Measurements from ENCODE around the gene AP1S3.

AP1S3 gene

GRCh38 chr2:223744580-223744979, 92.8 kb downstream of the AP1S3 start:
- no peak overlapping the region for H4K91ac ChIP-seq (ENCODE audit: low read length)
- peak; percentile 56 for DNase-seq
- no peak overlapping the region for H2BK120ac ChIP-seq (ENCODE audit: low read depth, low read length)
- no peak overlapping the region for H2AK5ac ChIP-seq (ENCODE audit: low read length, severe bottlenecking)
- no peak overlapping the region for H3K4ac ChIP-seq (ENCODE audit: low read depth in 1 of 2, low read length in 2 of 2)
- H3K4me2 ChIP-seq (ENCODE audit: low read length, poor library complexity, severe bottlenecking): no peak overlapping the region
- H4K8ac ChIP-seq (ENCODE audit: low read length): no peak overlapping the region
- no peaks in the 10 kb centered on the region for H3K36me3 ChIP-seq (ENCODE audit: control insufficient read depth in 1 of 2, insufficient read depth in 2 of 2, low read depth in 1 of 2, low read length in 2 of 2)
- H3K23ac ChIP-seq (ENCODE audit: low read length in 2 of 2): no peak overlapping the region
- H3K4me1 ChIP-seq (ENCODE audit: control insufficient read depth, insufficient read depth, low read depth, low read length): peaks cover 5% of the 10 kb centered on the region
- H3K18ac ChIP-seq (ENCODE audit: low read depth in 1 of 2, low read length in 2 of 2): peak overlapping the region in 1 of 2 experiments; percentile 42
- 64% methylated on average over 3 of the region's 3 CpGs for WGBS
- H2BK5ac ChIP-seq (ENCODE audit: low read depth, low read length, poor library complexity, severe bottlenecking): no peak overlapping the region
- no peaks in the 10 kb centered on the region for H3K79me1 ChIP-seq (replicated peaks; ENCODE audit: low read length, poor library complexity, severe bottlenecking)
- no peak overlapping the region for H2BK15ac ChIP-seq (ENCODE audit: low read depth, poor library complexity, severe bottlenecking)
- no peak overlapping the region for H3K4me3 ChIP-seq (ENCODE audit: insufficient read depth in 1 of 2, low read depth in 1 of 2, low read length in 2 of 2)
- H3K9ac ChIP-seq (ENCODE audit: low read length): no peak overlapping the region
- no peak overlapping the region for H2BK12ac ChIP-seq (ENCODE audit: low read length in 2 of 2)
- H3K9me3 ChIP-seq (ENCODE audit: control insufficient read depth, low read length): no peaks in the 10 kb centered on the region
- H3K27me3 ChIP-seq (ENCODE audit: control insufficient read depth in 1 of 2, insufficient read depth in 1 of 2, low read length in 2 of 2): no peaks in the 10 kb centered on the region
- no peak overlapping the region for H2AFZ ChIP-seq (ENCODE audit: low read depth, low read length)
- H3K14ac ChIP-seq (ENCODE audit: low read length in 2 of 2): peak overlapping the region in 1 of 2 experiments; percentile 32
- H3K27ac ChIP-seq (ENCODE audit: low read length, poor library complexity, severe bottlenecking): peak overlapping the region; percentile 23

- H2AFZ ChIP-seq (ENCODE audit: low read depth, low read length): no peak overlapping the region
- no peaks in the 10 kb centered on the region for H3K79me1 ChIP-seq (replicated peaks; ENCODE audit: low read length, poor library complexity, severe bottlenecking)
- no peak for DNase-seq
- H2BK12ac ChIP-seq (ENCODE audit: low read length in 2 of 2): no peak overlapping the region
- no peak overlapping the region for H3K14ac ChIP-seq (ENCODE audit: low read length in 2 of 2)
- H3K9me3 ChIP-seq (ENCODE audit: control insufficient read depth, low read length): no peaks in the 10 kb centered on the region
- no peak overlapping the region for H2BK120ac ChIP-seq (ENCODE audit: low read depth, low read length)
- no peak overlapping the region for H3K23ac ChIP-seq (ENCODE audit: low read length in 2 of 2)
- H3K27me3 ChIP-seq (ENCODE audit: control insufficient read depth in 1 of 2, insufficient read depth in 1 of 2, low read length in 2 of 2): no peaks in the 10 kb centered on the region
- no peak overlapping the region for H3K9ac ChIP-seq (ENCODE audit: low read length)
- no peak overlapping the region for H2BK5ac ChIP-seq (ENCODE audit: low read depth, low read length, poor library complexity, severe bottlenecking)
- H3K18ac ChIP-seq (ENCODE audit: low read depth in 1 of 2, low read length in 2 of 2): no peak overlapping the region
- no peak overlapping the region for H4K8ac ChIP-seq (ENCODE audit: low read length)
- H3K27ac ChIP-seq (ENCODE audit: low read length, poor library complexity, severe bottlenecking): no peak overlapping the region
- WGBS: 78% methylated on average over 5 of the region's 5 CpGs
- no peak overlapping the region for H3K4me2 ChIP-seq (ENCODE audit: low read length, poor library complexity, severe bottlenecking)
- H3K36me3 ChIP-seq (ENCODE audit: control insufficient read depth in 1 of 2, insufficient read depth in 2 of 2, low read depth in 1 of 2, low read length in 2 of 2): no peaks in the 10 kb centered on the region
- H2AK5ac ChIP-seq (ENCODE audit: low read length, severe bottlenecking): no peak overlapping the region
- H3K4me1 ChIP-seq (ENCODE audit: control insufficient read depth, insufficient read depth, low read depth, low read length): peaks cover 11% of the 10 kb centered on the region
- no peak overlapping the region for H3K4ac ChIP-seq (ENCODE audit: low read depth in 1 of 2, low read length in 2 of 2)
- no peak overlapping the region for H3K4me3 ChIP-seq (ENCODE audit: insufficient read depth in 1 of 2, low read depth in 1 of 2, low read length in 2 of 2)
- no peak overlapping the region for H2BK15ac ChIP-seq (ENCODE audit: low read depth, poor library complexity, severe bottlenecking)
- H4K91ac ChIP-seq (ENCODE audit: low read length): no peak overlapping the region
Measured at GRCh38 chr2:223740679-223741078, 96.7 kb downstream of the AP1S3 start.

- no peaks in the 10 kb centered on the region for H3K27me3 ChIP-seq (ENCODE audit: control insufficient read depth in 1 of 2, insufficient read depth in 1 of 2, low read length in 2 of 2)
- peak overlapping the region; percentile 15 to 42 for H2BK12ac ChIP-seq (ENCODE audit: low read length in 2 of 2)
- no peak overlapping the region for H2BK120ac ChIP-seq (ENCODE audit: low read depth, low read length)
- no peak overlapping the region for H3K23ac ChIP-seq (ENCODE audit: low read length in 2 of 2)
- no peak overlapping the region for H3K9ac ChIP-seq (ENCODE audit: low read length)
- H3K9me3 ChIP-seq (ENCODE audit: control insufficient read depth, low read length): no peaks in the 10 kb centered on the region
- peaks cover 8% of the 10 kb centered on the region for H3K4me1 ChIP-seq (ENCODE audit: control insufficient read depth, insufficient read depth, low read depth, low read length)
- H3K18ac ChIP-seq (ENCODE audit: low read depth in 1 of 2, low read length in 2 of 2): peak overlapping the region; percentile 35 to 75
- H3K36me3 ChIP-seq (ENCODE audit: control insufficient read depth in 1 of 2, insufficient read depth in 2 of 2, low read depth in 1 of 2, low read length in 2 of 2): no peaks in the 10 kb centered on the region
- no peak overlapping the region for H2BK5ac ChIP-seq (ENCODE audit: low read depth, low read length, poor library complexity, severe bottlenecking)
- H3K4me3 ChIP-seq (ENCODE audit: insufficient read depth in 1 of 2, low read depth in 1 of 2, low read length in 2 of 2): no peak overlapping the region
- no peaks in the 10 kb centered on the region for H3K79me1 ChIP-seq (replicated peaks; ENCODE audit: low read length, poor library complexity, severe bottlenecking)
- peak overlapping the region; percentile 92 for H2BK15ac ChIP-seq (ENCODE audit: low read depth, poor library complexity, severe bottlenecking)
- peak overlapping the region; percentile 72 for H4K91ac ChIP-seq (ENCODE audit: low read length)
- WGBS: 99% methylated on average over 6 of the region's 6 CpGs
- H2AFZ ChIP-seq (ENCODE audit: low read depth, low read length): no peak overlapping the region
- peak overlapping the region in 1 of 2 experiments; percentile 11 for H3K14ac ChIP-seq (ENCODE audit: low read length in 2 of 2)
- H2AK5ac ChIP-seq (ENCODE audit: low read length, severe bottlenecking): peak overlapping the region; percentile 86
- peak overlapping the region; percentile 21 for H3K4me2 ChIP-seq (ENCODE audit: low read length, poor library complexity, severe bottlenecking)
- no peak overlapping the region for H3K4ac ChIP-seq (ENCODE audit: low read depth in 1 of 2, low read length in 2 of 2)
- DNase-seq: no peak
- no peak overlapping the region for H3K27ac ChIP-seq (ENCODE audit: low read length, poor library complexity, severe bottlenecking)
- H4K8ac ChIP-seq (ENCODE audit: low read length): peak overlapping the region; percentile 74
Measured at GRCh38 chr2:223737207-223737606, 100.2 kb downstream of the AP1S3 start.

- Histone ChIP-seq H3K79me1 (replicated peaks; ENCODE audit: low read length, poor library complexity, severe bottlenecking) (no peaks in the 10 kb centered on the region), H3K9ac (ENCODE audit: low read length) (peak overlapping the region; percentile 33), H2AFZ (ENCODE audit: low read depth, low read length) (no peak overlapping the region), H3K36me3 (ENCODE audit: control insufficient read depth in 1 of 2, insufficient read depth in 2 of 2, low read depth in 1 of 2, low read length in 2 of 2) (no peaks in the 10 kb centered on the region), H3K4ac (ENCODE audit: low read depth in 1 of 2, low read length in 2 of 2) (peak overlapping the region in 1 of 2 experiments; percentile 18), H3K4me1 (ENCODE audit: control insufficient read depth, insufficient read depth, low read depth, low read length) (peaks cover 8% of the 10 kb centered on the region), H3K23ac (ENCODE audit: low read length in 2 of 2) (no peak overlapping the region), H3K4me2 (ENCODE audit: low read length, poor library complexity, severe bottlenecking) (no peak overlapping the region), H3K27ac (ENCODE audit: low read length, poor library complexity, severe bottlenecking) (peak overlapping the region; percentile 66), H4K91ac (ENCODE audit: low read length) (no peak overlapping the region), H2BK12ac (ENCODE audit: low read length in 2 of 2) (no peak overlapping the region), H3K4me3 (ENCODE audit: insufficient read depth in 1 of 2, low read depth in 1 of 2, low read length in 2 of 2) (no peak overlapping the region), H2BK15ac (ENCODE audit: low read depth, poor library complexity, severe bottlenecking) (no peak overlapping the region), H3K27me3 (ENCODE audit: control insufficient read depth in 1 of 2, insufficient read depth in 1 of 2, low read length in 2 of 2) (no peaks in the 10 kb centered on the region), H3K9me3 (ENCODE audit: control insufficient read depth, low read length) (no peaks in the 10 kb centered on the region), H2BK5ac (ENCODE audit: low read depth, low read length, poor library complexity, severe bottlenecking) (no peak overlapping the region), H3K14ac (ENCODE audit: low read length in 2 of 2) (no peak overlapping the region), H2BK120ac (ENCODE audit: low read depth, low read length) (no peak overlapping the region), H4K8ac (ENCODE audit: low read length) (no peak overlapping the region), H2AK5ac (ENCODE audit: low read length, severe bottlenecking) (peak overlapping the region; percentile 49), H3K18ac (ENCODE audit: low read depth in 1 of 2, low read length in 2 of 2) (no peak overlapping the region)
- no peak for DNase-seq
- WGBS: 92% methylated on average over 1 of the region's 4 CpGs
Measured at GRCh38 chr2:223736488-223736887, 100.9 kb downstream of the AP1S3 start.
